Muscle of arm (tissue), 12 donors: Measurements from ENCODE around the gene WDR81. TPM values are rescaled to one million over a fixed set of nuclear protein-coding genes. Genes with fewer than 3 reads are reported as not detected.
"Not testable (repeated sequence)": the region's sequence is repeated elsewhere in the genome, so short reads cannot be mapped to it uniquely, and the experiment has no call there.

Source experiments
- DNase-seq: peaks from one replicate; pipeline ENCODE4 v3.0.0-alpha.2; 2013
- polyA plus RNA-seq, 12 donors: library from polyadenylated mRNA; unstranded; fragments of 120-200 nt; gene quantifications; one replicate each; pipeline ENCODE4 v1.2.1, GENCODE V29; 2013; ENCODE audit not compliant: insufficient read length in 12 of 12

The WDR81 gene
- polyA plus RNA-seq, 12 donors = 6.0 to 21.7 (median 12.6) TPM; not detected in 1

DNA sequence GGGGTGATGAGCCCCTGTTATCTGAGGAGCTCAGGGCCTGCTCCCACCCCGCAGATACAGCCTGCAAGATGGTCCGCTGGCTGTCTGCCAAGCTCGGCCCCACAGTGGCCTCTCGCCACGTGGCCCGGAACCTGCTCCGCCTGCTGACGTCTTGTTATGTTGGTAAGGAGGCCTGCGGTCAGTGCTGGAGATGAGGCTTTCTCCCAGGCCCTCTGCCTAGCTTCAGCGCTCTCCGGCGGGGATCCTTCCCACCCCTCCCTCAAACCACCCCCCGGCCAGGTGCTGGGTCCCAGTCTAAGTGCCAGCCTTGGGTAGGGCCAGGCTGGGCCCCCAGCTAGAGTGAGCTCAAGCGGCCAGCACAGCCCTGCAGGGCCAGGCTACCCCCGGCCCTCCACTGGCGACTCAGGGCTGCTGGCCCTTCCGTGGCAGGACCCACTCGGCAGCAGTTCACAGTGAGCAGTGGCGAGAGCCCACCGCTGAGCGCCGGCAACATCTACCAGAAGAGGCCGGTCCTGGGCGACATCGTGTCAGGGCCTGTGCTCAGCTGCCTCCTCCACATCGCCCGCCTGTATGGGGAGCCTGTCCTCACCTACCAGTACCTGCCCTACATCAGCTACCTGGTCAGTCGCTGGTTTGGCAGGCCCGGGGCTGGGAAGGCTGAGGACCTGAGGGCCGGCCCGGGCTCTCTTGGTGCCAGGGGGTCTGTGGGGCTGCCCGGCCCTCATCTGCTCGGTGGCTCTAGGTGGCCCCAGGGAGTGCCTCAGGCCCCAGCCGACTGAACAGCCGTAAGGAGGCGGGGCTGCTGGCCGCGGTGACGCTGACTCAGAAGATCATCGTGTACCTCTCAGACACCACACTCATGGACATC is 6.1 kb downstream of the WDR81 start:
- DNase-seq = peak; percentile 87

DNA sequence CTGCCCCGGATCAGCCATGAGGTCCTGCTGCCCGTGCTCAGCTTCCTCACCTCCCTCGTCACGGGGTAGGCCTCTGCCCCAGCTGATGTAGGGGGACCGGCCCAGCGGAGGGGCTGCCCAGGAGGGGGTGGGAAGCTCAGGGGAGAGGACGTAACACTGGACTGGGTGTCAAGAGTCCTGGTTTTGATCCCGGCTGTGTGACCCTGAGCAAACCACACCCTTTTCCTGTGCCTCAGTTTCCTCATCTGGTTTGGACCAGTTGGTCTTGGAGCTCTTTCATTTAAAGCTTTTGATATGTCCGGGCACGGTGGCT is 6.6 kb downstream of the WDR81 start:
- no peak for DNase-seq

DNA sequence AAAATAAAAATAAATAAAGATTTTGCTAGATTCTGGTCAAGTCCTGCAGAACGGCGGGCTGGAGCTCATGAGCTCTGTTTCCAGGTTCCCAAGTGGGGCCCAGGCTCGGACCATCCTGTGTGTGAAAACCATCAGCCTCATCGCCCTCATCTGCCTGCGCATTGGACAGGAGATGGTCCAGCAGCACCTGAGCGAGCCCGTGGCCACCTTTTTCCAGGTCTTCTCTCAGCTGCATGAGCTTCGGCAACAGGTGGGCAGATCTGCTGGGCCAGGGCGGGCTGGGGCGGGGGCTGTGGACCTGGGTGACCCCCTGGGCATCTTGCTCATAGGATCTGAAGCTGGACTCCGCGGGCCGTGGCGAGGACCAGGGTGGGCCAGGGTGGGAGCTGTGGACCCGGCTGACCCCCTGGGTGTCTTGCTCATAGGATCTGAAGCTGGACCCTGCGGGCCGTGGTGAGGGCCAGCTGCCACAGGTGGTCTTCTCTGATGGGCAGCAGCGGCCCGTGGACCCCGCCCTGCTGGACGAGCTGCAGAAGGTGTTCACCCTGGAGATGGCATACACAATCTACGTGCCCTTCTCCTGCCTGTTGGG is 7.8 kb downstream of the WDR81 start:
- DNase-seq = no peak

DNA sequence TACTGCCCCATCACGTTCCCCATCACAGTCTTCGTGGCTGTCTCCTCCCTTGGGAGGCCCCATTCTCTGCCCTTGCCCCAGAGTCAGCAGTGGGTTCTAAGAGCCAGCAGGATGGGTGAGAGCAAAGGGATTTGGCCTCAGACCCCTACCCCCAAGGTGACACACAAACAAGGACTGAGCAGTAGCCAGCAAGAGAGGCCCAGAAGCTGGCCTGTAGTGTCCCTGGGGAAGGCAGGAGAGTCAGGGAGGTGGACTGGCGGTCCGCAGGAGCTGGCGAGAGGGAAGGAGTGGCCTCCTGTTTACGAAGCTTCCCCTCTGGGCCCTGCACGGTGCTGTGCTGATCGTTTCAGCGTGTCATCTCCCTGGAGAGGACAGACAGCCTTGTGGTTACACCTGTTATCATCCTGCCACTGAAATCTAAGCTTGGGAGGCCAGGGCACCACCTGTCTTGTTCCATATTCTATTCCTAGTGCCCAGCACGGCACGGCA is 8.4 kb downstream of the WDR81 start:
- DNase-seq = no peak

DNA sequence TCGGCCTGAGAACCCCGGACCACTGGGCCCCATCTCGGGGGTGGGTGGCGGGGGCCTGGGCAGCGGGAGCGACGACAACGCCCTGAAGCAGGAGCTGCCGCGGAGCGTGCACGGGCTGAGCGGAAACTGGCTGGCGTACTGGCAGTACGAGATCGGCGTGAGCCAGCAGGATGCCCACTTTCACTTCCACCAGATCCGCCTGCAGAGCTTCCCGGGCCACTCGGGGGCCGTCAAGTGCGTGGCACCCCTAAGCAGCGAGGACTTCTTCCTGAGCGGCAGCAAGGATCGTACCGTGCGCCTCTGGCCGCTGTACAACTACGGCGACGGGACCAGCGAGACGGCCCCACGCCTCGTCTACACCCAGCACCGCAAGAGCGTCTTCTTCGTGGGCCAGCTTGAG is 9.3 kb downstream of the WDR81 start:
- DNase-seq = no peak

DNA sequence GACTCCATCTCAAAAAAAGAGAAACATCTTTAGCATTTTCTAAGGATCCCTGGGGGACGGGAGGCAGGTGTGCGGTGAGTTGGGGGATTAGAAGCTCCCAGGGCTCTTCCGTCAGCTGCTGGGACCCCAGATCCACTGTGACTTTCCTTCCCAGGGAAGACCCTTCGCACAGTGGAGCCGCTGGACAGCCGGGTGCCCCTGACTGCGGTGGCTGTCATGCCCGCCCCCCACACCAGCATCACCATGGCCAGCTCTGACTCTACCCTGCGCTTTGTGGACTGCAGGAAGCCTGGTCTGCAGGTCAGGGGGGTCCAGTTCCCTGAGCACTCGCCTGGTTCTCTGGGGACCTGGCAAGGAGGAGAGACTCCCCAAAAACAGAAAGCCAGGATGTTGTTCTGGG is 10.9 kb downstream of the WDR81 start:
- no peak for DNase-seq

DNA sequence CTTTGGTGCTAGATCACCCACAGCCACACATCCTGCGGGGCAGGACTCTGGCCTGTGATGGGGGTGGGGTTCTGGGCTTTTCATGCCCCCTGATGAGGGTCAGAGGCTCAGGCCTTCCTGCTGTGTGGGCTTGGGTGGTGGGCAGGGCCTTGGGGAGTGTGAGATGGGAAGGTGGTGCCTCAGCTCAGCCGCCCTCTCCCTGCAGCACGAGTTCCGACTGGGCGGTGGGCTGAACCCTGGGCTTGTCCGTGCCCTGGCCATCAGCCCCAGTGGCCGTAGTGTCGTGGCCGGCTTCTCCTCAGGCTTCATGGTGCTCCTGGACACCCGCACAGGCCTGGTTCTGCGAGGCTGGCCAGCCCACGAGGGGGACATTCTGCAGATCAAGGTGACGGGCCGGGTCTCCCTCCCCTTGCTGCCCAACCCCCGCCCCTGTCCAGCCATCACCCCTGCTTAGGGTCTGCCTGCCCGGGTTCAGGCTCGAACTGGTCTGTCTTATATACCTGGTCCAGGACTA is 11.4 kb downstream of the WDR81 start:
- DNase-seq = no peak

DNA sequence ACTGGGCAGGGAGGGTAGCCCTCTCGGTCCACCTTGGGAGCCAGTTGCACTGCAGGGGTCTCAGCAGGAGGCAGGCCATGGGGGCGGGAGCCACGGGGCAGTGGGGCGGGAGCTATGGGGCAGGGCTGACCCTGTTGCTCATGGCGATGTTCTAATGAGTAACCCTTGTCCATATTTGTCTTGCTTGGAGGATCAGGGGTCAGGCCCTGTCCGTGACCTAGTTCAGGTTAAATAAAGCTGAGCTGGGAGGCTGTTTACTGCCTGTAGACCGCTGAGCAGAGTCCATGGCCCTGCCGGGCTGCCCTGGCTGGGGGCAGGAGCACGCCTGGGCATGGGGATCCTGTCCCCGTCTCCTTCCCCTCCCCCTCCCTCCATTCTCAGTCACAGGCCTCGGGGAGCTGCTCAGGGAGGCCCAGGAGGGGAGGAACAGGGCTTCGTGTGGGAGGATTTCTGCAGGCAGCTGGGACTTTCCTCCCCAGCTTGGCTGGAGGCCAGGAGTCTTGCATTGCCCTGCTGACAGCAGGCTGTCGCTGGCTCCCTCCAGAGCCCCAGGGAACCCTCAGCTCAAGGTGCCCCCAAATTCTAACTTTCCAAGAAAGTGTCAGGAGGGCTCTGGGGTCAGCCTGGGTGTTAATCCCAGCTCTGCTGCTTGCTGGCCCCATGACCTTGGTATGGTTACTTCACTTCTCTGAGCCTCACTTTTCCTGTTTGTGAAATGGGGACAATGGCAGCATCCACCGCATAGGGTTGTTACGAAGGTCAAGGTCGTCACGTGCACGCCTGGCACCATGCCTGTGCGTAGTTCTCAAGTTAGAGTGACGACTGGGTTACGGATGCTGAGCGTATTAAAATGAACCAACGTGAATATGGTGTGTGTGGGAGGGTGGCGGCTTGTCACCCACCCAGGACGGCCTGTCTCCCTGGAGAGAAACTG is 12.1 kb downstream of the WDR81 start:
- DNase-seq = no peak

DNA sequence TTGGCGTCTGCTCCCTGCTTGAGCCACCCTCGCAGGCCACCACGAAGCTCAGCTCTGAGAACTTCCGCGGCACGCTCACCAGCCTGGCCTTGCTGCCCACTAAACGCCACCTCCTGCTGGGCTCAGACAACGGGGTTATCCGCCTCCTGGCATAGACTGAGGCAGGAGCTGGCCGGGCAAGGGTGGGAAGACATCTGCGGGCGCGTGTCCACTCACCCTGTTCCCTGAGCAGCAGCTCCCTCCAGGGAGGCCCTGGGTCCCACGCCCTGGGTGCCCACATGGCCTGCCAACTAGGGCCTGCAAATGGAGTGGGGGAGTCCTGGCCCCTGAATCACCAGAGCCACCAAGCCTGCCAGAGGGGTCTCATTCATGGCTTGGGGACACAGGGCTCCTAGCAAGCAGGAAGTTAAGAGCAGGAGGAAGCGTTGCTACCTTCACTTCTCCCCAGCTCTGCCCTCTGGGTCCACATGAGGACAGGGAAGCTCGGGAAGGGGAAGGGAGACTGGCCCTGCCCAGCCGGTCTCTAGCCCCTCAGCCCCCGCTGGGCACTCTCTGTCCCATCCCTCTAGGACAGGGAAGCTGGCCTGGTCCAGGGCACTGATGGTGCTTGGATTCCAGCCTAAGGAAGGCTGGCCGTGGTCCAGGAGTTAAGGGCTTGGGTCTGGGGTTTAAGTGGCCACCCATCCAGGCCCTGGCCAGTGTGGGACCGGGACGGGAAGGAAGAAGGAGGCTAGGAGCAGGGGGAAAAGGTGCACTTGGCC is 13.2 kb downstream of the WDR81 start:
- no peak for DNase-seq

DNA sequence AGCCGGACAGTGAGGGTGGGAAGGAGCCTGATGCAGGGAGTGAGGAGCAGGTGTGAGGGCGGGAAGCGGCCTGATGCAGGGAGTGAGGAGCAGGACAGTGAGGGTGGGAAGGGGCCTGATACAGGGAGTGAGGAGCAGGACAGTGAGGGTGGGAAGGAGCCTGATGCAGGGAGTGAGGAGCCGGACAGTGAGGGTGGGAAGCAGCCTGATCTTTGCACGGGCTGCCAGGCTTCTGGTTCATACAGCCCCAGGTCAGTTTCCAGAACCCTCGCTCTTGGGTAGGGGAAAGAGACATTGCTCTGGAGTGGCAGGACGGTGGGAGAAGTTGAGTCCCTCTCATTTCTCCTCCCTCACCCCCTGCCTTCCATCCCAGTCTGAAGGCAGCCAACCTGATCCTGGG is 17.4 kb downstream of the WDR81 start:
- DNase-seq = not testable (repeated sequence)

DNA sequence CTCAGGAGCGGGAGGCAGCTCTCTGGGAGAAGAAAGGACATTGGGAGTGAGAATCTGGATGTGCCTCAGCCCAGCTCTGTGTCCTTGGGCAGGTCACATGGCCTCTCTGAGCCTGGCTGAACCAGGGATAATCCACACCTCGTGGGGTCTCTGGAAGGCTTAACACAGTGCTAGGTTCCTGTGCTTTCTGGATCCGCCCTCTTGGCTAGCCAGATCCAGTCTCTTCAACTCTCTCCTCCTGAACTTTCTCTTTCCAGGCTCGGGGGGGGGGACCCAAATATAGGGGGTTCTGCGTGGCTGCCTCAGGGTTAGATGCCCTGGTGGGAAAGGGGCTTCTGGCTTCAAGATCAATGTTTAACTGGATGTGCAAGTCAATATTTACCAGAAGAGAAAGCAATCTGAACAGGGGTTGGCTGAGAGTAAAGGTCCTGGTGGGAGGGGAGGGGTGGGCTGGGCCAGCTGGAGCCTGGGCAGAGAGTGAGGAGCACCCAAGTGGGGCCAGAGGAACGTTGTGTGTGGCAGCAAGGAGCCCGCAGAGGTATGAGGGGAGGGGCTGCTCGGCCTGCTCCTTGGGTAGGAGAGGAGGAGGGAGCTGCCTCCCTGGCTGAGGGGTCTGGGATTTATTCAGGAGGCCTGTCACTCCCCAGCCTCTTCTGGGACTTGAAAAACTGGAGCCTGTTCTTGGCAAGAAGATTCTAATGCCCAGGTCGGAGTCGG is 18.0 kb downstream of the WDR81 start, which contains the start of gene SERPINF2:
SERPINF2 (plus strand) TSS at position 501 of the 717 bp plus-strand sequence. CDS start 2,125 bp downstream, outside the sequence.
- DNase-seq = no peak

DNA sequence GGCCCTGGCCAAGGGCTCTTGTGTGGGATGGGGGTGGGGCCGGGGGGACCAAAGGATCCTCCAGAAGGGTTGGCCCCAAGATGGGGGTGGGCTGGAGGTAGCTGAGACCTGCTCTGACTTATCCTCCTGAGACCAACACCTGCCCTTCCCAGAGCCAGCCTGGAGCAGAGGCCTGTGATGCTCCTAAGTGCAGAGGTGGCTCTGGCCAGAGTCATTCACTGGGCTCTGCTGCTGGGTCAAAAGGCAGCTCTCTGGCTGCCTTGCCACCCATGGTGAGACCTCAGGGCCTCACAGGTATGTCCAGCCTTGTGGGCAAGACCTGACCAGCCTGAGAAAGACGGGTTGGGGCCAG is 18.6 kb downstream of the WDR81 start:
- no peak for DNase-seq

DNA sequence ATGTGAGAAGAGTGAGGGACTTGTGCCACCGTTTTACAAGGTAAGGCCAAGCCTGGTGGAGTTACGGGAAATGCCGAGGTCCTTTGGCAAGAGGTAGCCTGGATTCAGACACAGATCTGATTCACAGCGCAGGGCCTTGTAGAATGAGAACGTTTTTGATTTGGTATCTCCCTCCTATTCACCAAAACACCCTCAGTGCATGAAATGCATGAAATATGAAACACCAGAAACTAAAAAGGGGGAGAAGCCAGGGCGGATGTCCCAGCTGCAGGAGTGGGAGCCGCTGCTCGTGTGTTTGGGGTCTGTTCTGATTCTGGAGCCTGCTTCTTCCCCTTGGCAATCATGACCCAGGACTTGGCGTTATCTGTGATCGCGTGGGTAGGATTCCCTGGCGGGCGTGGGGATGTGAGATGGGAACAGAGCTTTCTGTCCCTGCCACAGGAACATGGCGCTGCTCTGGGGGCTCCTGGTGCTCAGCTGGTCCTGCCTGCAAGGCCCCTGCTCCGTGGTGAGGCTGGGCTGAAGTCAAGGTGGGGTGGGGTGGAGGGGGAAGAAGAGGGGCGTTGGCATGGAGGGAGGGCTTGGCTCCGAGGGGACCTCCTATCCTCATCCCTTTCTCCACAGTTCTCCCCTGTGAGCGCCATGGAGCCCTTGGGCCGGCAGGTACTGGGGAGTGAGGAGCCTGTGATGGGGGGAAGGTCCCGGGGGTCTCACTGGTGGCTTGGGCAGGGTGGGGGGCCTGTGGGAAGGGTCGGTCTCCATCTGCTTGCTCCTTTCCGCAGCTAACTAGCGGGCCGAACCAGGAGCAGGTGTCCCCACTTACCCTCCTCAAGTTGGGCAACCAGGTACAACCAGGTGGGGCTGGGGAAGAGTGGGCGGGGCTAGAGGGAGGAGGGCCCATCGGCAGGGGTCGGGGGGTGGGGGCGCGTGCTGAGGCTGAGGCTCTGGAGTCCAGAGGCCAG is 20.3 kb downstream of the WDR81 start:
- no peak for DNase-seq

DNA sequence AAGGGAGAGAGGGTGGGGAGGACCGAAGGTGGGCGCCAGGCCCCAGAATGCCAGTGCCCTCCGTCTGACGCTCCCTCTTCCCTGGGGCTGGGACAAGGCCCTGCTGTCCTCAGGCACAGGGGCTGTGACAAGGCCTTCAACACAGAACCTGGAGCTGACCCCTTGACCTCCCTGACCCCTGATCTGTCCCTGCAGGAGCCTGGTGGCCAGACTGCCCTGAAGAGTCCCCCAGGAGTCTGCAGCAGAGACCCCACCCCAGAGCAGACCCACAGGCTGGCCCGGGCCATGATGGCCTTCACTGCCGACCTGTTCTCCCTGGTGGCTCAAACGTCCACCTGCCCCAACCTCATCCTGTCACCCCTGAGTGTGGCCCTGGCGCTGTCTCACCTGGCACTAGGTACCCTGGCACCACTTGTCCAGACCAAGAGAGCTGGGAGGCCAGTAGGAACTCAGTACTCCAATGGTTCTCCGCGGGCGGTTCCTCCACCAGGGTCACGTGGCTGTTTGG is 21.1 kb downstream of the WDR81 start:
- DNase-seq = no peak

DNA sequence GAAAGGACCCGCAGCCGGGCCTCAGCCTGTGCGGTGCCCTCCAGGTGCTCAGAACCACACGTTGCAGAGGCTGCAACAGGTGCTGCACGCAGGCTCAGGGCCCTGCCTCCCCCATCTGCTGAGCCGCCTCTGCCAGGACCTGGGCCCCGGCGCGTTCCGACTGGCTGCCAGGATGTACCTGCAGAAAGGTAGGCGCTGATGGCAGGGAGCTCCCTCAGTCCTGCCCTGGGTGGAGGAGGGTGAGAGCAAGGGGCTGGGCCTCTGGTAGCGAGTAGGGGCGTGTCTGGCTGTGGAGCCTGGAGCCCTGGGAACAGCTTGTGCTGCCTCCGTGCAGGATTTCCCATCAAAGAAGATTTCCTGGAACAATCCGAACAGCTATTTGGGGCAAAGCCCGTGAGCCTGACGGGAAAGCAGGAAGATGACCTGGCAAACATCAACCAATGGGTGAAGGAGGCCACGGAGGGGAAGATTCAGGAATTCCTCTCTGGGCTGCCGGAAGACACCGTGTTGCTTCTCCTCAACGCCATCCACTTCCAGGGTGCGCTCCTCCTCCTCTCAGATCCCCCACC is 22.6 kb downstream of the WDR81 start:
- DNase-seq = no peak

DNA sequence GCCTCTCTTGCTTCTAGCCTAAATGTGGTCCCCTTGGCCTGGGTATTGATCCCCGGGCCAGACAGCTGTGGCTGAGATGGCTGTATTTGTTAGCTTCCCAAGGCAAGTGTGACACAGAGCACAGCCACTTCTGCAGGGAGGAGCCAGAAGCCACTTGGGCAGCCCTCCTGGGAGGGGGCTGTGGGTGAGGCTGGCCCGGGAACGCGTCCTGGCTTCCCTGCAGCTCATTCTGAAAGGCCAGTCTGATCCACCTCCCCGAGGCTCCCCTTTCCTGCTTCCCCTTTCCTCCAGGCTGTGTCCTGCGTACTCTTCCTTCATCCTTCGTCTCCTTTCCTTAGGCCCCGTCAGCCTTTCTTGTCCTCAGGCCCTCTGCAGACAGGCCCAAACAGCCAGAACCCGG is 26.1 kb downstream of the WDR81 start:
- no peak for DNase-seq

DNA sequence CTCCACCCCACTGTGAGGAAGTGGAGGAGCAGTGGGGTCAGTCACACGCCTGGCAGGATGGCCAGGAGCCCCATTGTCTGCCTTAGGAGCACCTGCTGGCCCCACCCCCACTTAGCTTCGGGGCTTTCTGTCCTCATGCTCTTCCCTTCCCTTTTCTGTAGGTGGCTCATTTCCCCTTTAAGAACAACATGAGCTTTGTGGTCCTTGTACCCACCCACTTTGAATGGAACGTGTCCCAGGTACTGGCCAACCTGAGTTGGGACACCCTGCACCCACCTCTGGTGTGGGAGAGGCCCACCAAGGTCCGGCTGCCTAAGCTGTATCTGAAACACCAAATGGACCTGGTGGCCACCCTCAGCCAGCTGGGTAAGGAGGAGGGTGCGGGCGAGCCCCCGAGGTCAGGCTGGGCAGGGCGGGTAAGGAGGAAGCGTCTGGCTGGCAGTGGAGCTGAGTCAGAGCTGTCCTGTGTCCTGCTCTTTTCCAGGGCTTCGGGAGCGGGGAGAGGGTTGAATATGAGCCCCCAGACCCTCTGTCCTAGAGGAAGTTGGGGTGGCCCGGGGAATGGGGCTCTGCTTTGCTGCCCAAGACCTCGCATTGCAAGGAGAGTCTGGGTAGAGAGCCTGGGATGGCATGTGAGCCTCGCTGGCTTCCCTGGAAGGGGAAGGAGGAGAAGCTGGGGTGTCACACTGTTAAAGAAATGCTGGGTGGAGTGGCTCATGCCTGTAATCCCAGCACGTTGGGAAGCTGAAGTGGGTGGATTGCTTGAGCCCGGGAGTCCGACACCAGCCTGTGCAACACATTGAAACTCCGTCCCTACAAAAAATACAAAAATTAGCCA is 28.1 kb downstream of the WDR81 start:
- no peak for DNase-seq
